B cell (primary cell): ENCODE data around the gene NPM3. TPM values are rescaled to one million over a fixed set of nuclear protein-coding genes. Genes with fewer than 3 reads are reported as not detected.

Source experiments
- ATAC-seq: fragments of 200-7000 bp; cut with Tn5 transposase; one replicate; pipeline ENCODE4 v1.10.0; 2021; ENCODE audit warnings: low read depth, mild to moderate bottlenecking, moderate number of reproducible peaks, moderate library complexity
- CTCF ChIA-PET: fragments of 350-600 bp; sonication (Branson Sonifier 250); formaldehyde crosslinking; loops from one replicate; lab custom pipeline; 2021; ENCODE audit warnings: antibody characterized with exemption, inconsistent platforms; lab: Charles Lee
- POLR2A ChIA-PET: fragments of 350-600 bp; sonication (Branson Sonifier 250); formaldehyde crosslinking; loops from one replicate; lab custom pipeline; 2021; ENCODE audit warnings: antibody characterized with exemption; lab: Charles Lee
- DNase-seq: peaks from one replicate; pipeline ENCODE4 v3.0.0; 2013
- H2AFZ ChIP-seq: 2 replicates; pipeline ENCODE4 v1.6.1; 2012; ENCODE audit warnings: mild to moderate bottlenecking, low read depth, low read length; ENCODE audit not compliant: insufficient read depth, poor library complexity, severe bottlenecking
- H3K27ac ChIP-seq, 2 donors: 1 replicate in 1 of 2; 2 replicates in 1 of 2; pipeline ENCODE4 v1.5.1; 2012 to 2013; ENCODE audit warnings: low read length in 2 of 2, mild to moderate bottlenecking in 2 of 2, moderate library complexity in 1 of 2
- H3K27me3 ChIP-seq, 4 experiments: fragments of 200-600 bp in 1 of 4; sonication (generic) in 1 of 4; replicated peaks in 1 of 4; 1 replicate in 2 of 4; 2 replicates in 2 of 4; pipeline versions ENCODE4 v1.6.1 to v1.7.0; 2013 to 2016; ENCODE audit warnings: low read length in 3 of 4, mild to moderate bottlenecking in 2 of 4, mixed read lengths in 1 of 4, moderate library complexity in 1 of 4; ENCODE audit not compliant: insufficient read depth in 4 of 4, control insufficient read depth in 3 of 4; ENCODE audit errors: control extremely low read depth in 1 of 4
- H3K36me3 ChIP-seq, 2 experiments: replicated peaks in 1 of 2; 1 replicate in 1 of 2; 2 replicates in 1 of 2; pipeline versions ENCODE4 v1.6.1 to v1.7.1; 2013; ENCODE audit warnings: low read length in 1 of 2; ENCODE audit not compliant: insufficient read depth in 2 of 2, control insufficient read depth in 1 of 2; ENCODE audit errors: control extremely low read depth in 1 of 2, extremely low read depth in 1 of 2
- H3K4me1 ChIP-seq, 2 donors: fragments of 200-600 bp in 1 of 2; sonication (generic) in 1 of 2; 1 replicate in 1 of 2; 2 replicates in 1 of 2; pipeline versions ENCODE4 v1.5.1 to v1.6.1; 2013 to 2017; ENCODE audit warnings: low read length in 2 of 2; ENCODE audit not compliant: control insufficient read depth in 2 of 2, insufficient read depth in 2 of 2
- H3K4me2 ChIP-seq: replicated peaks from 2 replicates; pipeline ENCODE3; 2012; ENCODE audit warnings: mild to moderate bottlenecking, low read depth, low read length; ENCODE audit not compliant: poor library complexity, severe bottlenecking
- H3K4me3 ChIP-seq, 5 experiments: fragments of 200-600 bp in 1 of 5; sonication (generic) in 1 of 5; 1 replicate in 3 of 5; 2 replicates in 2 of 5; pipeline versions ENCODE4 v1.5.1 to v1.7.0; 2011 to 2016; ENCODE audit warnings: low read length in 4 of 5, mild to moderate bottlenecking in 4 of 5, low read depth in 2 of 5, control low read depth in 1 of 5, moderate library complexity in 1 of 5; ENCODE audit not compliant: insufficient read depth in 1 of 5; ENCODE audit errors: control extremely low read depth in 1 of 5, extremely low read depth in 1 of 5
- H3K79me2 ChIP-seq: fragments of 200-600 bp; sonication (generic); one replicate; pipeline ENCODE4 v1.6.0; 2016; ENCODE audit warnings: low read length; ENCODE audit not compliant: control insufficient read depth, insufficient read depth
- H3K9ac ChIP-seq: fragments of 200-600 bp; sonication (generic); 2 replicates; pipeline ENCODE4 v1.6.1; 2017; ENCODE audit warnings: mild to moderate bottlenecking, low read length, moderate library complexity
- H3K9me3 ChIP-seq, 3 donors: one replicate each; pipeline versions ENCODE4 v1.6.1 to v1.7.1; 2013; ENCODE audit warnings: low read length in 2 of 3; ENCODE audit not compliant: control insufficient read depth in 2 of 3, insufficient read depth in 1 of 3; ENCODE audit errors: control extremely low read depth in 1 of 3
- H4K20me1 ChIP-seq: 2 replicates; pipeline ENCODE4 v1.6.0; 2012; ENCODE audit warnings: mild to moderate bottlenecking, low read length; ENCODE audit not compliant: insufficient read depth, control insufficient read depth, poor library complexity, severe bottlenecking
- H3K27ac Mint-ChIP-seq: one replicate; pipeline ENCODE4 v1.8.0; 2021; ENCODE audit warnings: mixed read lengths
- H3K27me3 Mint-ChIP-seq: one replicate; pipeline ENCODE4 v1.8.0; 2021; ENCODE audit warnings: mixed read lengths
- H3K4me1 Mint-ChIP-seq: one replicate; pipeline ENCODE4 v1.8.0; 2021; ENCODE audit warnings: mixed read lengths
- H3K4me3 Mint-ChIP-seq: one replicate; pipeline ENCODE4 v1.8.0; 2021; ENCODE audit warnings: mixed read lengths
- H3K9me3 Mint-ChIP-seq: one replicate; pipeline ENCODE4 v1.8.0; 2022; ENCODE audit warnings: mixed read lengths; ENCODE audit not compliant: insufficient read depth
- EZH2 ChIP-seq: IDR thresholded peaks from 2 replicates; pipeline ENCODE4 v1.6.1; 2012; ENCODE audit warnings: borderline replicate concordance, low read depth, mild to moderate bottlenecking, moderate library complexity, low read length; ENCODE audit not compliant: insufficient read depth, poor library complexity, severe bottlenecking
- WGBS: methylation state at CpG from one replicate; pipeline ENCODE4 v1.1.5; 2013; ENCODE audit warnings: missing lambda C conversion rate; ENCODE audit not compliant: insufficient coverage; 5-methylcytosine and 5-hydroxymethylcytosine counted together
- intact Hi-C: fragments of 100-400 bp; cut with micrococcal nuclease; formaldehyde crosslinking; loops from one replicate; pipeline ENCODE4 v1.10.0; 2022
- polyA minus RNA-seq: library from RNA; depleted of rRNA, polyadenylated mRNA; stranded (reverse); fragments of >200 nt; gene quantifications from 2 replicates; pipeline ENCODE4 v1.2.3, GENCODE V29; 2012
- polyA plus RNA-seq: library from polyadenylated mRNA; depleted of rRNA; stranded (reverse); fragments of >200 nt; gene quantifications from 2 replicates; pipeline ENCODE4 v1.2.3, GENCODE V29; 2012
- total RNA-seq, 2 donors: library from RNA; stranded (reverse); fragments of 120-200 nt in 1 of 2; gene quantifications; 1 replicate in 1 of 2; 2 replicates in 1 of 2; pipeline versions ENCODE4 v1.2.3 to v1.2.4, GENCODE V29; 2013 to 2022
- TF ChIP-seq, protein P1 (sequence below): fragments of 200-600 bp; IDR thresholded peaks from one replicate; pipeline ENCODE4 v1.8.0; 2022; ENCODE audit warnings: antibody characterized with exemption, mild to moderate bottlenecking

NPM3 gene
- total RNA-seq (13.4 and 13.5 TPM in 2 replicates), polyA plus RNA-seq (7.7 and 13.0 TPM in 2 replicates), polyA minus RNA-seq (9.7 and 15.9 TPM in 2 replicates)
- total RNA-seq (2013): 14.7 TPM

GRCh38 chr10:101782811-101783735 is at the start of gene NPM3:
Gene NPM3 (minus strand): TSS chr10:101783446. CDS start chr10:101783390, 56 bp downstream.
- Mint-ChIP-seq H3K9me3 (no peaks in the 10 kb centered on the region), H3K4me1 (peaks cover 55% of the 10 kb centered on the region), H3K27ac (peak within 1 kb of the TSS; percentile 90), H3K27me3 (peaks cover 6% of the 10 kb centered on the region), H3K4me3 (peak within 1 kb of the TSS; percentile 99)
- H3K79me2 ChIP-seq: peaks cover 24% of the 10 kb centered on the region
- peak within 1 kb of the TSS; percentile 86 for H2AFZ ChIP-seq
- H3K4me3 ChIP-seq: peak within 1 kb of the TSS; percentile 18 to 73 (median 67)
- H3K9me3 ChIP-seq: peaks cover 0 to 10% (median 0%) of the 10 kb centered on the region in 3 donors
- intact Hi-C loops: loop anchor here (1.0 to 5.0 kb wide), 3 partner anchors 35 to 282 kb away; partner anchors contain the start of genes DPCD, HPS6, OGA and POLL
- peak within 1 kb of the TSS; percentile 71 for H3K9ac ChIP-seq
- H4K20me1 ChIP-seq: peaks cover 64% of the 10 kb centered on the region
- no peak for TF ChIP-seq EZH2
- TF ChIP-seq, protein P1, sequence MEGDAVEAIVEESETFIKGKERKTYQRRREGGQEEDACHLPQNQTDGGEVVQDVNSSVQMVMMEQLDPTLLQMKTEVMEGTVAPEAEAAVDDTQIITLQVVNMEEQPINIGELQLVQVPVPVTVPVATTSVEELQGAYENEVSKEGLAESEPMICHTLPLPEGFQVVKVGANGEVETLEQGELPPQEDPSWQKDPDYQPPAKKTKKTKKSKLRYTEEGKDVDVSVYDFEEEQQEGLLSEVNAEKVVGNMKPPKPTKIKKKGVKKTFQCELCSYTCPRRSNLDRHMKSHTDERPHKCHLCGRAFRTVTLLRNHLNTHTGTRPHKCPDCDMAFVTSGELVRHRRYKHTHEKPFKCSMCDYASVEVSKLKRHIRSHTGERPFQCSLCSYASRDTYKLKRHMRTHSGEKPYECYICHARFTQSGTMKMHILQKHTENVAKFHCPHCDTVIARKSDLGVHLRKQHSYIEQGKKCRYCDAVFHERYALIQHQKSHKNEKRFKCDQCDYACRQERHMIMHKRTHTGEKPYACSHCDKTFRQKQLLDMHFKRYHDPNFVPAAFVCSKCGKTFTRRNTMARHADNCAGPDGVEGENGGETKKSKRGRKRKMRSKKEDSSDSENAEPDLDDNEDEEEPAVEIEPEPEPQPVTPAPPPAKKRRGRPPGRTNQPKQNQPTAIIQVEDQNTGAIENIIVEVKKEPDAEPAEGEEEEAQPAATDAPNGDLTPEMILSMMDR: no peak
- H3K36me3 ChIP-seq: peaks cover 0 to 36% of the 10 kb centered on the region in 2 experiments
- H3K4me1 ChIP-seq: peaks cover 32 to 57% of the 10 kb centered on the region in 2 donors
- ChIA-PET CTCF (interaction anchor here (0.6 to 5.0 kb wide), 16 partner anchors 10 to 696 kb away, joined by 3 to 48 read pairs (median 4); partner anchors contain the start of gene OGA), POLR2A (interaction anchor here (0.6 to 2.4 kb wide), 4 partner anchors 9 to 368 kb away, joined by 3 to 9 read pairs (median 6); partner anchors contain the start of gene OGA)
- DNase-seq (peak; percentile 78), ATAC-seq (peak; percentile 66)
- WGBS: under 1% methylated on average over 43 of the region's 57 CpGs
- H3K4me2 ChIP-seq: peak within 1 kb of the TSS; percentile 95
- peak within 1 kb of the TSS; percentile 8 to 69 for H3K27ac ChIP-seq
- peaks cover 0 to 16% (median 7%) of the 10 kb centered on the region in 4 experiments for H3K27me3 ChIP-seq
